GM19239 (cell line): ENCODE measurements around the gene LCN1.

ENCODE experiments used
- DNase-seq: peaks from one replicate; pipeline ENCODE4 v3.0.0; 2011; ENCODE audit warnings: low spot score; ENCODE audit not compliant: insufficient read length
- FAIRE-seq: peaks from 2 replicates; lab custom pipeline; 2011; peaks lifted over from hg19 to GRCh38; lab: Jason Lieb, UNC

LCN1 gene

GRCh38 chr9:135488013-135488330 lies 33.3 kb upstream of the LCN1 start:
- FAIRE-seq (no peak), DNase-seq (no peak)

GRCh38 chr9:135488527-135488926 lies 32.7 kb upstream of the LCN1 start:
- FAIRE-seq, result no peak
- DNase-seq, result no peak

- DNase-seq (no peak), FAIRE-seq (no peak)
Measured at GRCh38 chr9:135489188-135489906, 31.9 kb upstream of the LCN1 start.

- FAIRE-seq, result no peak
Measured at GRCh38 chr9:135490166-135490870, 30.9 kb upstream of the LCN1 start.

GRCh38 chr9:135490980-135491464 lies 30.2 kb upstream of the LCN1 start:
- no peak for FAIRE-seq
- no peak for DNase-seq

More at GRCh38 chr9:135490166-135490870, 30.9 kb upstream of the LCN1 start:
- DNase-seq, result no peak

GRCh38 chr9:135491764-135492163 lies 29.5 kb upstream of the LCN1 start:
- no peak for FAIRE-seq
- no peak for DNase-seq

GRCh38 chr9:135492886-135493669 lies 28.2 kb upstream of the LCN1 start:
- DNase-seq, result no peak
- FAIRE-seq, result no peak

- FAIRE-seq, result no peak
- DNase-seq, result no peak
Measured at GRCh38 chr9:135494791-135495559, 26.3 kb upstream of the LCN1 start.

- DNase-seq, result no peak
- FAIRE-seq, result no peak
Measured at GRCh38 chr9:135498381-135499126, 22.7 kb upstream of the LCN1 start.

- FAIRE-seq, result peak; percentile 86
Measured at GRCh38 chr9:135499326-135500070, 21.7 kb upstream of the LCN1 start.

GRCh38 chr9:135500071-135500524 lies 21.1 kb upstream of the LCN1 start:
- DNase-seq, result no peak
- no peak for FAIRE-seq

More at GRCh38 chr9:135499326-135500070, 21.7 kb upstream of the LCN1 start:
- peak; percentile 89 for DNase-seq

- peak; percentile 79 for FAIRE-seq
- peak; percentile 96 for DNase-seq
Measured at GRCh38 chr9:135500525-135501260, 20.5 kb upstream of the LCN1 start, which contains the start of gene MRPS2. Gene MRPS2, plus strand, starts transcription at chr9:135500682. Its CDS starts 29 bp downstream, at chr9:135500711.

GRCh38 chr9:135501261-135502167 lies 19.7 kb upstream of the LCN1 start:
- FAIRE-seq (peak; percentile 68), DNase-seq (peak; percentile 83)

GRCh38 chr9:135502168-135502872 lies 18.9 kb upstream of the LCN1 start:
- FAIRE-seq (no peak), DNase-seq (no peak)

- FAIRE-seq, result no peak
- no peak for DNase-seq
Measured at GRCh38 chr9:135502873-135503321, 18.3 kb upstream of the LCN1 start.
